Measurements from ENCODE around the gene ABCA10. TPM values are rescaled to one million over a fixed set of nuclear protein-coding genes. Genes with fewer than 3 reads are reported as not detected.

ABCA10 gene
- total and polyA plus RNA-seq, 7 experiments from 2014 or later: 0.80 to 3.9 (median 1.8) TPM; not detected in 2

GRCh38 chr17:69230939-69231338 is 2.3 kb upstream of the ABCA10 start:
- peaks cover 0 to 21% (median 0%) of the 10 kb centered on the region in 5 donors for H3K27me3 Mint-ChIP-seq
- intact Hi-C loops (cut with micrococcal nuclease): no loop called here
- DNase-seq (no peak), ATAC-seq (no peak)
- Histone ChIP-seq H3K27ac (ENCODE audit: low read depth, low read length) (no peak overlapping the region), H3K27me3 (ENCODE audit: control insufficient read depth in 2 of 2, insufficient read depth in 2 of 2, low read length in 2 of 2) (no peaks in the 10 kb centered on the region), H3K4me3 (ENCODE audit: low read length) (no peak overlapping the region), H3K4me1 (ENCODE audit: control insufficient read depth in 2 of 2, insufficient read depth in 2 of 2, low read length in 2 of 2) (no peaks in the 10 kb centered on the region), H3K9me3 (ENCODE audit: control insufficient read depth in 2 of 3, low read length in 3 of 3) (peaks cover 0 to 25% (median 3%) of the 10 kb centered on the region in 3 experiments), H3K36me3 (ENCODE audit: control insufficient read depth in 2 of 3, insufficient read depth in 3 of 3, low read length in 3 of 3) (no peaks in the 10 kb centered on the region)
- H3K4me3 Mint-ChIP-seq: no peak overlapping the region
- H3K9me3 Mint-ChIP-seq: peaks cover 0 to 50% (median 22%) of the 10 kb centered on the region in 11 donors
- ChIA-PET POLR2A (no interaction called here), CTCF (interaction anchor here (0.6 kb wide), 1 partner anchor 37 kb away, joined by 3 read pairs; no protein-coding TSS in a partner anchor)
- peaks cover 0 to 23% (median 2%) of the 10 kb centered on the region in 5 donors for H3K36me3 Mint-ChIP-seq
- no peak overlapping the region for H3K27ac Mint-ChIP-seq
- peaks cover 0 to 6% (median 2%) of the 10 kb centered on the region in 7 donors for H3K4me1 Mint-ChIP-seq

GRCh38 chr17:69228018-69228417 is 606 bp downstream of the ABCA10 start:
- peaks cover 0 to 16% (median 0%) of the 10 kb centered on the region in 5 donors for H3K27me3 Mint-ChIP-seq
- Histone ChIP-seq H3K27ac (ENCODE audit: low read depth, low read length) (no peak overlapping the region), H3K27me3 (ENCODE audit: control insufficient read depth in 2 of 2, insufficient read depth in 2 of 2, low read length in 2 of 2) (no peaks in the 10 kb centered on the region), H3K9me3 (ENCODE audit: control insufficient read depth in 2 of 3, low read length in 3 of 3) (peaks cover 0 to 13% (median 3%) of the 10 kb centered on the region in 3 experiments), H3K4me1 (ENCODE audit: control insufficient read depth in 2 of 2, insufficient read depth in 2 of 2, low read length in 2 of 2) (no peaks in the 10 kb centered on the region), H3K4me3 (ENCODE audit: low read length) (no peak overlapping the region), H3K36me3 (ENCODE audit: control insufficient read depth in 2 of 3, insufficient read depth in 3 of 3, low read length in 3 of 3) (no peaks in the 10 kb centered on the region)
- ATAC-seq (no peak), DNase-seq (no peak)
- no peak overlapping the region for H3K4me3 Mint-ChIP-seq
- peaks cover 0 to 13% (median 5%) of the 10 kb centered on the region in 5 donors for H3K36me3 Mint-ChIP-seq
- CTCF ChIA-PET: interaction anchor here (0.6 kb wide), 1 partner anchor 36 kb away, joined by 4 read pairs; no protein-coding TSS in a partner anchor
- POLR2A ChIA-PET: no interaction called here
- H3K4me1 Mint-ChIP-seq: peaks cover 0 to 17% (median 8%) of the 10 kb centered on the region in 7 donors
- no peak overlapping the region for H3K27ac Mint-ChIP-seq
- peaks cover 0 to 31% (median 17%) of the 10 kb centered on the region in 11 donors for H3K9me3 Mint-ChIP-seq
- intact Hi-C loops (cut with micrococcal nuclease): no loop called here

GRCh38 chr17:69227541-69227940 is 1.1 kb downstream of the ABCA10 start:
- ATAC-seq: no peak
- Mint-ChIP-seq H3K4me1 (peaks cover 0 to 22% (median 11%) of the 10 kb centered on the region in 7 donors), H3K27ac (no peak overlapping the region), H3K27me3 (peaks cover 0 to 13% (median 0%) of the 10 kb centered on the region in 5 donors), H3K9me3 (peaks cover 0 to 26% (median 12%) of the 10 kb centered on the region in 11 donors), H3K36me3 (peaks cover 0 to 9% (median 5%) of the 10 kb centered on the region in 5 donors), H3K4me3 (no peak overlapping the region)
- no peaks in the 10 kb centered on the region for H3K4me1 ChIP-seq (ENCODE audit: control insufficient read depth in 2 of 2, insufficient read depth in 2 of 2, low read length in 2 of 2)
- CTCF ChIA-PET: interaction anchor here (0.6 kb wide), 1 partner anchor 35 kb away, joined by 4 read pairs; no protein-coding TSS in a partner anchor
- H3K27ac ChIP-seq (ENCODE audit: low read depth, low read length): no peak overlapping the region
- H3K9me3 ChIP-seq (ENCODE audit: control insufficient read depth in 2 of 3, low read length in 3 of 3): peaks cover 0 to 10% (median under 1%) of the 10 kb centered on the region in 3 experiments
- no peaks in the 10 kb centered on the region for H3K36me3 ChIP-seq (ENCODE audit: control insufficient read depth in 2 of 3, insufficient read depth in 3 of 3, low read length in 3 of 3)
- H3K4me3 ChIP-seq (ENCODE audit: low read length): no peak overlapping the region
- intact Hi-C loops (cut with micrococcal nuclease): no loop called here
- POLR2A ChIA-PET: no interaction called here
- no peak for DNase-seq
- no peaks in the 10 kb centered on the region for H3K27me3 ChIP-seq (ENCODE audit: control insufficient read depth in 2 of 2, insufficient read depth in 2 of 2, low read length in 2 of 2)

- CTCF ChIA-PET: interaction anchor here (0.8 kb wide), 1 partner anchor 23 kb away, joined by 3 read pairs; no protein-coding TSS in a partner anchor
- ATAC-seq (no peak), DNase-seq (no peak)
- peaks cover 0 to 22% (median 11%) of the 10 kb centered on the region in 7 donors for H3K4me1 Mint-ChIP-seq
- H3K9me3 Mint-ChIP-seq: peaks cover 0 to 1% (median 0%) of the 10 kb centered on the region in 11 donors
- H3K4me3 ChIP-seq (ENCODE audit: low read length): no peak overlapping the region
- H3K4me1 ChIP-seq (ENCODE audit: control insufficient read depth in 2 of 2, insufficient read depth in 2 of 2, low read length in 2 of 2): no peaks in the 10 kb centered on the region
- peaks cover 0 to 26% (median 11%) of the 10 kb centered on the region in 5 donors for H3K36me3 Mint-ChIP-seq
- no peaks in the 10 kb centered on the region for H3K27me3 ChIP-seq (ENCODE audit: control insufficient read depth in 2 of 2, insufficient read depth in 2 of 2, low read length in 2 of 2)
- intact Hi-C loops (cut with micrococcal nuclease): no loop called here
- H3K27ac ChIP-seq (ENCODE audit: low read depth, low read length): no peak overlapping the region
- no peaks in the 10 kb centered on the region for H3K9me3 ChIP-seq (ENCODE audit: control insufficient read depth in 2 of 3, low read length in 3 of 3)
- H3K4me3 Mint-ChIP-seq: no peak overlapping the region
- H3K36me3 ChIP-seq (ENCODE audit: control insufficient read depth in 2 of 3, insufficient read depth in 3 of 3, low read length in 3 of 3): no peaks in the 10 kb centered on the region
- peaks cover 0 to 8% (median 0%) of the 10 kb centered on the region in 5 donors for H3K27me3 Mint-ChIP-seq
- no peak overlapping the region for H3K27ac Mint-ChIP-seq
- POLR2A ChIA-PET: no interaction called here
Observed at GRCh38 chr17:69223809-69224208, 4.8 kb downstream of the ABCA10 start.

- Histone ChIP-seq H3K36me3 (ENCODE audit: control insufficient read depth in 2 of 3, insufficient read depth in 3 of 3, low read length in 3 of 3) (no peaks in the 10 kb centered on the region), H3K9me3 (ENCODE audit: control insufficient read depth in 2 of 3, low read length in 3 of 3) (no peaks in the 10 kb centered on the region), H3K27me3 (ENCODE audit: control insufficient read depth in 2 of 2, insufficient read depth in 2 of 2, low read length in 2 of 2) (no peaks in the 10 kb centered on the region), H3K27ac (ENCODE audit: low read depth, low read length) (no peak overlapping the region), H3K4me3 (ENCODE audit: low read length) (no peak overlapping the region), H3K4me1 (ENCODE audit: control insufficient read depth in 2 of 2, insufficient read depth in 2 of 2, low read length in 2 of 2) (no peaks in the 10 kb centered on the region)
- Mint-ChIP-seq H3K4me3 (no peak overlapping the region), H3K27ac (no peak overlapping the region), H3K9me3 (peaks cover 0 to 1% (median 0%) of the 10 kb centered on the region in 11 donors), H3K4me1 (peaks cover 0 to 21% (median 11%) of the 10 kb centered on the region in 7 donors), H3K36me3 (peaks cover 0 to 31% (median 11%) of the 10 kb centered on the region in 5 donors), H3K27me3 (peaks cover 0 to 4% (median 0%) of the 10 kb centered on the region in 5 donors)
- peak in 2 of 9 donors; percentile 4 to 14 for DNase-seq
- no peak for ATAC-seq
- CTCF ChIA-PET: no interaction called here
- intact Hi-C loops (cut with micrococcal nuclease): no loop called here
- POLR2A ChIA-PET: interaction anchor here (1.0 kb wide), 1 partner anchor 104 kb away, joined by 3 read pairs; the partner anchor contains the start of gene ABCA5
Observed at GRCh38 chr17:69222707-69223258, 5.8 kb downstream of the ABCA10 start.

- intact Hi-C loops (cut with micrococcal nuclease): no loop called here
- Mint-ChIP-seq H3K9me3 (peaks cover 0 to 1% (median 0%) of the 10 kb centered on the region in 11 donors), H3K4me3 (no peak overlapping the region), H3K27me3 (no peaks in the 10 kb centered on the region), H3K36me3 (peaks cover 0 to 26% (median 11%) of the 10 kb centered on the region in 5 donors), H3K4me1 (peaks cover 0 to 16% (median 9%) of the 10 kb centered on the region in 7 donors), H3K27ac (no peak overlapping the region)
- H3K27me3 ChIP-seq (ENCODE audit: control insufficient read depth in 2 of 2, insufficient read depth in 2 of 2, low read length in 2 of 2): no peaks in the 10 kb centered on the region
- H3K9me3 ChIP-seq (ENCODE audit: control insufficient read depth in 2 of 3, low read length in 3 of 3): no peaks in the 10 kb centered on the region
- no peaks in the 10 kb centered on the region for H3K36me3 ChIP-seq (ENCODE audit: control insufficient read depth in 2 of 3, insufficient read depth in 3 of 3, low read length in 3 of 3)
- H3K4me3 ChIP-seq (ENCODE audit: low read length): no peak overlapping the region
- ChIA-PET CTCF (no interaction called here), POLR2A (no interaction called here)
- H3K4me1 ChIP-seq (ENCODE audit: control insufficient read depth in 2 of 2, insufficient read depth in 2 of 2, low read length in 2 of 2): no peaks in the 10 kb centered on the region
- ATAC-seq (no peak), DNase-seq (no peak)
- H3K27ac ChIP-seq (ENCODE audit: low read depth, low read length): no peak overlapping the region
Observed at GRCh38 chr17:69220098-69220497, 8.5 kb downstream of the ABCA10 start.

Measured in naive thymus-derived CD4-positive, alpha-beta T cell (primary cell).